NCI-H2227 (cell line): Measurements from ENCODE around the gene CDC123.
"Not testable (repeated sequence)": the region's sequence is repeated elsewhere in the genome, so short reads cannot be mapped to it uniquely, and the experiment has no call there.

Experiments
- DNase-seq: peaks from one replicate; lab custom pipeline; 2025; ENCODE audit not compliant: unreplicated experiment; lab: John Stamatoyannopoulos, UW

CDC123 gene

GRCh38 chr10:12195603-12196506 lies at the start of gene CDC123, which contains the start of gene NUDT5:
Gene CDC123 (plus strand): TSS chr10:12196188. CDS start chr10:12196246, 58 bp downstream.
Gene NUDT5 (minus strand): TSS chr10:12195891. CDS start chr10:12186291, 9,600 bp downstream.
- peak; percentile 87 for DNase-seq

GRCh38 chr10:12150163-12150562 lies 45.8 kb upstream of the CDC123 start:
- no peak for DNase-seq

GRCh38 chr10:12154516-12154915 lies 41.5 kb upstream of the CDC123 start:
- no peak for DNase-seq

- no peak for DNase-seq
These were observed 39.4 kb upstream of the CDC123 start for GRCh38 chr10:12156367-12157123.

- DNase-seq: no peak
These were observed 37.9 kb upstream of the CDC123 start for GRCh38 chr10:12158111-12158510.

- DNase-seq: no peak
These were observed 35.3 kb upstream of the CDC123 start for GRCh38 chr10:12160664-12161063.

GRCh38 chr10:12162927-12163326 lies 33.1 kb upstream of the CDC123 start:
- no peak for DNase-seq

- DNase-seq: no peak
These were observed 31.9 kb upstream of the CDC123 start for GRCh38 chr10:12164085-12164484.

- no peak for DNase-seq
These were observed 31.0 kb upstream of the CDC123 start for GRCh38 chr10:12165036-12165435.

- no peak for DNase-seq
These were observed 29.8 kb upstream of the CDC123 start for GRCh38 chr10:12165999-12166775.

GRCh38 chr10:12171512-12171911 lies 24.5 kb upstream of the CDC123 start:
- DNase-seq: not testable (repeated sequence)

GRCh38 chr10:12177642-12178041 lies 18.3 kb upstream of the CDC123 start:
- DNase-seq: no peak

- no peak for DNase-seq
These were observed 16.3 kb upstream of the CDC123 start for GRCh38 chr10:12179606-12180170.

GRCh38 chr10:12180221-12180974 lies 15.6 kb upstream of the CDC123 start:
- DNase-seq: no peak

GRCh38 chr10:12181065-12181775 lies 14.8 kb upstream of the CDC123 start:
- no peak for DNase-seq

GRCh38 chr10:12184165-12184564 lies 11.8 kb upstream of the CDC123 start:
- no peak for DNase-seq

- no peak for DNase-seq
These were observed 9.7 kb upstream of the CDC123 start for GRCh38 chr10:12186323-12186722.

GRCh38 chr10:12187321-12187905 lies 8.6 kb upstream of the CDC123 start:
- DNase-seq: no peak

- DNase-seq: no peak
These were observed 7.3 kb upstream of the CDC123 start for GRCh38 chr10:12188656-12189055.
